Measurements from ENCODE around the gene RPL28.

RPL28 gene

DNA sequence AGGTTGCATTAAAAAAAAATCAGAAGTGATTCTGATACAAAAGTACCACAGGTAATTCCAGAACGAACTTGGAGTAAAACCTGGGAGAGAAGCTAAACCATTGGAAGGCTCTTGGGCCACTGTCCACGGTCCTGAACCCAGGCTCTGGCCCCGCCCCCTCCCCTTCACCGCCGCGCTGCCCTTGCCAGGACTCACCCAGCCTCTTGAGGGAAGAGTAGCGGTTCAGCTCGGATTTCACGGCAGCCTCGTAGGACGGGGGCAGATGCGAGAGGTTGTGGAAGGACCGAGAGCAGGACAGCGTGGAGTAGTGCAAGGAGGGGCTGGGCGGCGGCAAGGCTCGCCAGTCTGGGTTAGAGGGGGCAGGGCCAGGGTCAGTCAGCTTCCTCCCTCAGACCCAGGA is 51.7 kb downstream of the RPL28 start:
- TF ChIP-seq, protein P1, sequence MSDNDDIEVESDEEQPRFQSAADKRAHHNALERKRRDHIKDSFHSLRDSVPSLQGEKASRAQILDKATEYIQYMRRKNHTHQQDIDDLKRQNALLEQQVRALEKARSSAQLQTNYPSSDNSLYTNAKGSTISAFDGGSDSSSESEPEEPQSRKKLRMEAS (IDR thresholded peaks at IDR 0.05; ENCODE audit: low read depth, low read length) = no peak
- TF ChIP-seq, protein P2, sequence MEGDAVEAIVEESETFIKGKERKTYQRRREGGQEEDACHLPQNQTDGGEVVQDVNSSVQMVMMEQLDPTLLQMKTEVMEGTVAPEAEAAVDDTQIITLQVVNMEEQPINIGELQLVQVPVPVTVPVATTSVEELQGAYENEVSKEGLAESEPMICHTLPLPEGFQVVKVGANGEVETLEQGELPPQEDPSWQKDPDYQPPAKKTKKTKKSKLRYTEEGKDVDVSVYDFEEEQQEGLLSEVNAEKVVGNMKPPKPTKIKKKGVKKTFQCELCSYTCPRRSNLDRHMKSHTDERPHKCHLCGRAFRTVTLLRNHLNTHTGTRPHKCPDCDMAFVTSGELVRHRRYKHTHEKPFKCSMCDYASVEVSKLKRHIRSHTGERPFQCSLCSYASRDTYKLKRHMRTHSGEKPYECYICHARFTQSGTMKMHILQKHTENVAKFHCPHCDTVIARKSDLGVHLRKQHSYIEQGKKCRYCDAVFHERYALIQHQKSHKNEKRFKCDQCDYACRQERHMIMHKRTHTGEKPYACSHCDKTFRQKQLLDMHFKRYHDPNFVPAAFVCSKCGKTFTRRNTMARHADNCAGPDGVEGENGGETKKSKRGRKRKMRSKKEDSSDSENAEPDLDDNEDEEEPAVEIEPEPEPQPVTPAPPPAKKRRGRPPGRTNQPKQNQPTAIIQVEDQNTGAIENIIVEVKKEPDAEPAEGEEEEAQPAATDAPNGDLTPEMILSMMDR (IDR thresholded peaks at IDR 0.05; ENCODE audit: low read depth, low read length) = no peak
- TF ChIP-seq POLR2A (IDR thresholded peaks at IDR 0.05; ENCODE audit: extremely low read depth, insufficient read length) = no peak
- no peak for TF ChIP-seq MYC (IDR thresholded peaks at IDR 0.05; ENCODE audit: low read depth, low read length)
- no peak overlapping the region for H3K4me3 ChIP-seq (ENCODE audit: low read depth, low read length)
- DNase-seq (ENCODE audit: low read depth) = peak; percentile 67

DNA sequence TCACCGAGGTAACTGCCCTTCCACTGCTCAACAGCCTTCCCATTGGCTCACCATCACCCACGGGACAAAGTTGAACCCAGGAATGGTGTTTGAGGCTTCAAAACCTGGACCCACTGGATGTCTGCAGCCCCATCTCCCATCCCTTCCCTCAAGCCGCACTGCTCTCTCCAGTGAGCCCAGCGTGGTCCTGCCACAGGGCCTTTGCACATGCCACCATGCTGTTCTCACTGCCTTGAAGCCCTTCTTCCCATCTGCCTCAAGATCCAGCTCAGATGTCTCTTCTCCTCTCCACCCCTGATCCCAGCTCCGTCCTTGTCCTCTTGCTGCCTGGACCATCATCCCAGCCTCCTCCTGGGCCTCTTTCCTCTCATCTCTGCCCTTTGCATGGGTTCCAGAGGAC is 53.3 kb downstream of the RPL28 start:
- H3K4me3 ChIP-seq (ENCODE audit: low read depth, low read length) = no peak overlapping the region
- no peak for DNase-seq (ENCODE audit: low read depth)

DNA sequence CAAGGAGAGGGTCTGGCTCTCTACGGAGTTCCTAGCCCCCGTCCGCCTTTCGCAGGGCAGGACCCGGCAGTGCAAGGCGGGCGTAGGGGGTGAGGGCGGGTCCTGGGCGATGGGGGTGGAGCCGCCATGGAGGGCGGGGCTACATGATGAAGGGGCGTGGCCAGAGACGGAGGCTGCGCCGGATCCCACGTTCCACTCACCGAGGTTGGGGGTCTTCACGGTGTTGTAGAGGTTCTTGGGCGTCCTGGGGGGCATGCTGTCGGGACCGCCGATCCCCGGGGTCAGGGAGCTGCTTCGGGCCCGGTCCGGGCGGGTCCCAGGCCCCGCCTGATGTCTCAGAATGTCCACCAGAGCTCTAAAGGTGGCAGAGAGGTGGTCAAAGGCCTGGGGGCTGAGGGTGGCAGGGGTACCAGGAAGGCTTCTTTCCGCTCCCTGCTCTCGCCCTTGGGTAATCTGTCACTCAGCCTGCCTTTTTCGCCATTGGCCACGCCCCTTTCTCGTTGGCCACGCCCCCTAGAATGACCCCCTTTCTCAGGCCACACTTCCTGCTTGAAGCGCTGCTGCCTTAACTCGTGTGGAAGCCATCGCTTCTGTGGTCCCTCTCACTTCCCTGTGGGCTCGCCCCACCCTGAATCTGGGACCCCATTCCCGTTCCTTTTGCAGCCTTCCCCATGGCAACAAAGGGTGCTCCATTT is 54.8 kb downstream of the RPL28 start:
- H3K4me3 ChIP-seq (ENCODE audit: low read depth, low read length) = no peak overlapping the region
- no peak for DNase-seq (ENCODE audit: low read depth)
- no peak for TF ChIP-seq POLR2A (IDR thresholded peaks at IDR 0.05; ENCODE audit: extremely low read depth, insufficient read length)
- TF ChIP-seq, protein P2 (IDR thresholded peaks at IDR 0.05; ENCODE audit: low read depth, low read length) = no peak

More for the DNA sequence above, 53.3 kb downstream of the RPL28 start:
- TF ChIP-seq, protein P1 (IDR thresholded peaks at IDR 0.05; ENCODE audit: low read depth, low read length) = no peak
- TF ChIP-seq, protein P2 (IDR thresholded peaks at IDR 0.05; ENCODE audit: low read depth, low read length) = no peak
- TF ChIP-seq POLR2A (IDR thresholded peaks at IDR 0.05; ENCODE audit: extremely low read depth, insufficient read length) (no peak), MYC (IDR thresholded peaks at IDR 0.05; ENCODE audit: low read depth, low read length) (no peak)

DNA sequence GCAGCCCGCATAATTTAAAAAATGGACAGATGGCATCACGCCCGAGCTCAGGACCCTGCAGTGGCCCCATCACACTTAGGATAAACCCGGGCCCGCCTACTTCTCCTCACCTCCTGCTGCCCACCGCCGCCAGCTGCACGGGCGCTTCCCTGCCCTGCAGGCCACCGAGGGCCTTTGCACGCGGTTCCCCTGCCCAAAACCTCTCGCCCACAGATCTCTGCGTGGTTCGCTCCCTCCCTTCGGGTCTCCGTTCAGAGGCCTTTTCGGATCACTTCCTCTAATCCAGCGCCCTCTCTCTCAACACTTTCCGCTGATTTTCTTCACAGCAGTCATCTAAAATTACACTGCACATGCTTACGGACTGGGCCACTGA is 55.6 kb downstream of the RPL28 start:
- DNase-seq (ENCODE audit: low read depth) = peak; percentile 38
- TF ChIP-seq POLR2A (IDR thresholded peaks at IDR 0.05; ENCODE audit: extremely low read depth, insufficient read length) = no peak
- TF ChIP-seq, protein P1 (IDR thresholded peaks at IDR 0.05; ENCODE audit: low read depth, low read length) = no peak
- TF ChIP-seq, protein P2 (IDR thresholded peaks at IDR 0.05; ENCODE audit: low read depth, low read length) = no peak
- H3K4me3 ChIP-seq (ENCODE audit: low read depth, low read length) = no peak overlapping the region

DNA sequence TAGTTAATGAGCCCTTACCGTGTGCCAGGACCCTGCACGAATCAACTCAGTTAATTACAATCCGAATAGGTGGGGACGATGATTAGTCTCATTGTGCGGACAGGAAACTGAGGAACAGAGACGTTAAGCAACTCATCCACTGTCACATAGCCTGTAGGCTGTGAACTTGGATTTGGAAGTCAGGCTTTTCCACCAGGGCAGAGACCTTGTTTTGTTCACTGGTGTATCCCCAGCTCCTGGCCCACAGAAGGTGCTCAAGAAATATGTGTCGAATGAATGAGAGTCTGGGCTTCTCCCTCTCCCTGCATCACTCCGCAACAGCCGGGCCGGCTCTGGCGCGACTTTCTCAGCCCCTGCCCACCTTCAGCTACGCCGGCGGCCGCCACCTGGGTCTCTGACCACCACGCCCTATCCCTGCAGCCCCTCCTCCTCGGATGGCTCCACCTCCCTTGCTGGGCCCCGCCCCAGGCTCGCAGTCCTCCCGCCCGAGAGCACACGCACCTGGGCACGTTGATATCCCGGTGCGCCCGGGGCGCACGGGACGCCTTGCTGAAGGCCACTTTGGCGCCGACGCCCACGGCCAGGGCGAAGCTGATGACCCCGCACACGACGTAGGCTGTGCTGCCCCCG is 56.1 kb downstream of the RPL28 start:
- TF ChIP-seq, protein P2 (IDR thresholded peaks at IDR 0.05; ENCODE audit: low read depth, low read length) = no peak
- TF ChIP-seq, protein P1 (IDR thresholded peaks at IDR 0.05; ENCODE audit: low read depth, low read length) = no peak
- TF ChIP-seq MYC (IDR thresholded peaks at IDR 0.05; ENCODE audit: low read depth, low read length) (no peak), POLR2A (IDR thresholded peaks at IDR 0.05; ENCODE audit: extremely low read depth, insufficient read length) (no peak)
- no peak overlapping the region for H3K4me3 ChIP-seq (ENCODE audit: low read depth, low read length)

More for the DNA sequence above, 56.1 kb downstream of the RPL28 start:
- no peak for DNase-seq (ENCODE audit: low read depth)

Data from NB4 (cell line).